Measurements from ENCODE around the gene RBMS3.

- TF ChIP-seq CTCF (IDR thresholded peaks at IDR 0.05) (no peak), POLR2A (IDR thresholded peaks at IDR 0.05) (no peak), POLR2AphosphoS5 (IDR thresholded peaks at IDR 0.05) (no peak), EP300 (IDR thresholded peaks at IDR 0.05) (no peak)
Observed at GRCh38 chr3:29978036-29978435, 697.2 kb downstream of the RBMS3 start.
